Measurements from ENCODE around the gene CTIF.
"Not testable (repeated sequence)": the region's sequence is repeated elsewhere in the genome, so short reads cannot be mapped to it uniquely, and the experiment has no call there.

Gene CTIF
- 2.2 to 4.6 (median 2.6) reads per million in 4 donors for total RNA-seq

GRCh38 chr18:48538531-48539405 is at the start of gene CTIF:
TSS of gene CTIF (plus strand) at chr18:48539031. CDS start at chr18:48619566, 80,535 bp downstream.
- DNase-seq, result peak; percentile 34 to 60 (median 41)

GRCh38 chr18:48490641-48491293 is 48.1 kb upstream of the CTIF start:
- DNase-seq, result no peak

- DNase-seq, result no peak
Measured at GRCh38 chr18:48492880-48493279, 46.0 kb upstream of the CTIF start.

- DNase-seq, result no peak
Measured at GRCh38 chr18:48493434-48494230, 45.2 kb upstream of the CTIF start.

- DNase-seq, result no peak
Measured at GRCh38 chr18:48497863-48498262, 41.0 kb upstream of the CTIF start.

GRCh38 chr18:48500517-48500916 is 38.3 kb upstream of the CTIF start:
- no peak for DNase-seq

- DNase-seq, result no peak
Measured at GRCh38 chr18:48502906-48503305, 35.9 kb upstream of the CTIF start.

- no peak for DNase-seq
Measured at GRCh38 chr18:48504819-48505218, 34.0 kb upstream of the CTIF start.

- not testable (repeated sequence) for DNase-seq
Measured at GRCh38 chr18:48506983-48507568, 31.8 kb upstream of the CTIF start.

- not testable (repeated sequence) for DNase-seq
Measured at GRCh38 chr18:48512498-48512897, 26.3 kb upstream of the CTIF start.

GRCh38 chr18:48514786-48515185 is 24.0 kb upstream of the CTIF start:
- no peak for DNase-seq

GRCh38 chr18:48517048-48517447 is 21.8 kb upstream of the CTIF start:
- DNase-seq, result no peak

- DNase-seq, result no peak
Measured at GRCh38 chr18:48519431-48520100, 19.3 kb upstream of the CTIF start.

GRCh38 chr18:48521723-48522122 is 17.1 kb upstream of the CTIF start:
- DNase-seq, result no peak

- DNase-seq, result no peak
Measured at GRCh38 chr18:48525671-48526070, 13.2 kb upstream of the CTIF start.

GRCh38 chr18:48527461-48527860 is 11.4 kb upstream of the CTIF start:
- no peak for DNase-seq

GRCh38 chr18:48528861-48529260 is 10.0 kb upstream of the CTIF start:
- DNase-seq, result no peak

- DNase-seq, result no peak
Measured at GRCh38 chr18:48529796-48530195, 9.0 kb upstream of the CTIF start.

- DNase-seq, result no peak
Measured at GRCh38 chr18:48530399-48531081, 8.3 kb upstream of the CTIF start.

GRCh38 chr18:48531082-48531403 is 7.8 kb upstream of the CTIF start:
- DNase-seq, result no peak

- no peak for DNase-seq
Measured at GRCh38 chr18:48531908-48532307, 6.9 kb upstream of the CTIF start.
